GM12891 (cell line): ENCODE results near the gene NT5C3A.

Experiments used
- POLR2A ChIP-seq: IDR thresholded peaks from 2 replicates; pipeline ENCODE4 v1.6.1; 2011; ENCODE audit warnings: low read depth, low read length, control low read depth
- POLR2AphosphoS5 ChIP-seq: IDR thresholded peaks from 2 replicates; pipeline ENCODE4 v1.6.1; 2011; ENCODE audit warnings: low read depth, low read length, control low read depth
- SPI1 ChIP-seq: IDR thresholded peaks from 2 replicates; pipeline ENCODE4 v1.6.1; 2011; ENCODE audit warnings: low read depth, low read length, control low read depth

- TF ChIP-seq POLR2A (no peak), POLR2AphosphoS5 (no peak), SPI1 (no peak)
Measured at GRCh38 chr7:33065981-33066380, 3.4 kb upstream of the NT5C3A start.
